Activated CD4-positive, alpha-beta T cell treated with anti-CD3 and anti-CD28 coated beads, Interleukin-2, amount 50 U/mL, for 48 hours (primary cell): ENCODE data around the gene NACC2.
"Not testable (repeated sequence)": the region's sequence is repeated elsewhere in the genome, so short reads cannot be mapped to it uniquely, and the experiment has no call there.

ENCODE experiments used
- DNase-seq, 2 experiments: peaks; one replicate each; pipeline ENCODE4 v3.0.0-alpha.2; 2020

NACC2 gene

DNA sequence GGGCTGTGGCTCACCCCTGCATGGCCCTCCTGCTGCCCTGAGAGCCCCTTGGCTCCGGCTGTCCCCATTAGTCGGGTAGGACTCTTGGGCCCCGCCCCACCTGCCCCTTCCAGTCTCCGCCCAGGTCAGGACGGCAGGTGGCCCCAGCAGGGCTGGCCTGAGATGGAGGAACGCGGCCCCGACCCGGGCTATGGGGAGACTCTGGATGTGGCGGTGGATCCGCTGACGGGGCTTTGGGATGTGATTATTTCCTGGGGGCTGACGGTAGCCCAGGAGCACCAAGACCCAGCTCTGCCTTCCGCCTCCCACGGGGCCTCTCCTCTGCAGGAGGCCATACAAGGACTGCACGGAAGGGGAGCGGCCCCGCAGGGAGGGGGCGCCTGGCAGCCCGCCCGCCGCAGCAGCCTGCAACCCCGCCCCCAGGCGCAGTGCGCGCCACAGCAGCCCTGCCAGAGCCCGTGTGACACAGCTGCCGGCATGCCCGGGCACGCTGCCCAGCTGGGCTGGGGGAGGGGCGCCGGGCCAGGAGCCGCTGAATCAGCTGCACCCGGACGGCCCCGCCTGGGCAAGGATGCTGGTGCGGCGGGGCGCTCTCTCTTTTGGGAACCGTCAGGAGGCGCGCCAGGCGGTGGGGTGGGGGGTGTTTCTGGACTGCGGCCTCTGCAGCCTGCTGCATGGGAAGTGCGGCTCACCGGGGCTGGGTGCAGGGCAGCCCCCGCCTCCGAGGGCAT lies 14.4 kb upstream of the NACC2 start:
- DNase-seq, result peak; percentile 93 to 94

DNA sequence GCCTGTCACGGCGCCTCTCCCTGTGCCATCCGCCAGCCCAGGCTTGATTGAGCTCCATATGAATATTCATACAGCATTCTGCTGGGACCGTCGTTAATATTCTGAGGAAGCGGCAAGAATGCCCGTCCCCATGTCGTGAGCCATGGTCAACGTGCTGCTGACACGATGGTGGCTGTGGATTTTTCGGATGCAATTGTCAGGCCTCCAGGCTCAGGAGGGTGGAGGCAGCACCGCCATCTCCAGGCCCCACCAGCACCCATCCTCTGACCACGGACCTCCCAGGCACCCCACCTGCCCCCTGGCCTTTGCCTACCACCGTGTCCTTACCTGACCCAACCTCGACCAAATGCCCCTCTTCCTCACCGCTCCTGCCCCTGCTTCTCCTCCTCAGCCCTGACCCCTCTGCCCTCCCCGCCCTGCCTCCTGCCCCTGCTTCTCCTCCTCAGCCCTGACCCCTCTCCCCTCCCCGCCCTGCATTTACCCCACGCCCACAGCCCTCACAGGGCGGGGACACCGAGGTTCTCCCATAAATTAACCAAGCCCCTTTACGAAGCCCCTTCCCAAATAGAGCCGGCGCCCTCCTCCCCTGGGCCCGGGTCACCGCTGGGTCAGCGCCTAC lies 13.7 kb upstream of the NACC2 start:
- no peak for DNase-seq

DNA sequence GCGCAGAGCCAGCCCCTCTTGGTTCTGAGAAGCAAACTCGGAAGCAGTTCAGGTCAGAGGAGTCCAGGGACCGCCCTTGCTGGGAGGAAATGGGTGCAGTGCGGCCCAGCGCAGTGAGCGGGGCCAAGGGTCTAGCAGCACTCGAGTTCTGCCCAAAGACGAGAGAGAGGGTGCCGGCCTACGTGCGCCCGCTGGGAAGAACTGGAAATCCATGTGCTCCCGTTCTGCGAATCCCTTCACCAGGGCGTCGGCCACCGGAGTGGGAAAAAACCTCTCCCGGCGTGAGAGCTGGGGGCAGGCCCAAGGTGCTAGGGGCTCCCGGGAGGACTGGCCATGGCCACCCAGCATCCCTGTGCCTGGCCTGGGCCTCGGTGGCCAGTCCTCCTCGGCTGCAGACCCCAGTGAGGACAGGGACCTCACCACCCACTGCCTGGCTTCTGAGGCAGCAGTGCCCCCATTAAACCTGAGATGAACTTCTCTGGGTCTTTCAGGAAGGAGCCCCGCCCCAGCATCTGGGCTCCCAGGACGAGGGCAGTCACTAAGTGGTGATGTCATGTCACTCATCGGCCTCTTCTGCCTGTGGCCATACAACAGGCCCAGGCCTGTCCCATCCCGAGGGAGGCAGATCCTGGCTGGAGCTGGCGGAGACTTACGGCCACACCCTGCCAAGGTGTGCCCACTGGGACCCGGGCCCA lies 13.0 kb upstream of the NACC2 start:
- DNase-seq, result no peak

DNA sequence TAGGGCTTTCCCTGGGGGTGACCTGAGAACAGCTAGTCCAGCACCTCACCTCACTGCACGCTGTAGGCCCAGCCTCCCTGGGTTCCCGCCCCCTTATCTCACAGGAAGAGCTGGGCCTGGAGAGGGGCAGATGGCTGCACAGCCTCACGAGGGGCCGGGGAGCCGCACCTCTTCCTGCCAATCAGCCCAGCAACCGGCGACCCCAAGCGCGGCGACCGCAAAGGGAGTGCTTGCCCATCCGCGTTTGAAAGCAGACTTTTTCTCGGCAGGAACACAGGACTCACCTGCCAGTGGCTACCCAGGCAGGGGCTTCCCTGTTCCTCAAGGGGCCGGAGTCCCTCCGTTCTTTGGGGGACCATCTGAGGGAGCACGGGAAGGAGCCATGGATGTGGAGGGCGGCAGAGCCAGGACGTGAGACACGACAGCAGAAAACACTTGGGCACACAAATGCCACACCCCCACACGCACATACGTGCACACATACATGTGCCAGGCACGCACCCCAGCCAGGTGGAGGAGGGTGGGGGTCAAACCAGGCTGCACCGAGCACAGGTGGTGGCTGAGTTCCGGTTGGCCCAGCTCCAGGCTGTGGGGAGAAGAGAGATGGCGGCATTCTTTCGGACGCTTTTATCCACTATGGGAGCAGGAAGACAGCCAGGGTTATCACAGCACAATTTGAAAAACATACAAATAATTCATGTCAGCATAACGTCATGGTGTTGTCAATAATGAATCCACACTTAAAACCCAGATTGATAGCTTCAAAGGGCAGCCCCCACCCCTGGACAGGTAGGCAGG lies 12.3 kb upstream of the NACC2 start:
- peak; percentile 44 to 52 for DNase-seq

DNA sequence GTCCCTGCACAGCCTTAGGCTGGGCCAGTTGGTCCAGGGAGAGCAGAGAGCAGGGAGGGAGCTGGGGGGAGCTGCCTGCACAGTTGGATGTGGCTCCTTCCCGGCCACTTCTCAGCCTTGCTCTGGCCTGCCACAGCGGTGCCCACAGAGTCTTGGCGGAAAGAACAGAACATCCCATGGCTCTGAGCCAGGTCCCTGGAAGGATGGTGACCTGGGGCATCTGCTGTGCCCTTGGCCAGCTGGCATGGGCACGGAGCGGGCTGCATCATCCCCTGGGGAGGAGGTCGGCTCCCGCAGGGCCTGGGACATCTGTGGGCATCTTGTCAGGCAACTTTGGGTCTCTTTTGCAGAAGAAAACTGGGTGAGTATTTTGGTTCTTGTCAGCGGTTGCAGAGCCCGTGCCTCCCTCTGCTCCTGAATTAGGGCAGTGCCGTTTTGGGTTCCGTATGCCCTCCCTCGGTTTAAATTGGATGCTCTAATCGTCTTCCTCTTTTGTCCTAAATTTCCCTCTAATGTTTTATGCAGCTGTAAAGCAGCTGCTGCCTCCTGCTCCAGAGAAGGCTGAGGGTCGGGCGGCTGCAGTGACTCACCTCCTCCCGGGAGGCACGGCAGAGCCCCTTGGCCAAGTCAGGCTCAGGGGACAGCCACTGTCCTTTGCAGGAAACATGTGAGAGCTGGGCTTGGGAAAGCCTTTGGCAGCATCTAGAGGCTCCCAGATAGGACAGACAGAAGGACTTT lies 10.5 kb upstream of the NACC2 start:
- DNase-seq, result no peak

DNA sequence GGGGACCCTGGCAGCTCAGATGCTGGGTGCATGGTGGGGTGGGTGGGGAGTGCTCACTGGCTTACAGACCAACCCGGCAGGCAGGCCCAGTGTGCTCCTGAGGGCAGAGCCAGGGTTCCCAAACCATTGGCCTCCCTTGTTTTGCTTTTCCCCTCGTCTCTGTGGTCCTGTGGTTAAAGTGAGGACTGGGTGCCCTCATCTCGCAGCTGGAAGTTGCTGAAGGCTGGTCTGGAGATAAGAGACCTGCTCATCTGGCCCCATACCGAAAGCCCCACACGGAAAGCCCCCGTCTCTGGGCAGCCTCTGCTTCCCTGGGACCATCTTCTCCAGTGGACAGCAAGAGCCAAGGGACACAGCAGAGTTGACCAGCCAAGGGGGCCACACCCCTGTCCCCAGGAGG lies 9.8 kb upstream of the NACC2 start:
- no peak for DNase-seq

DNA sequence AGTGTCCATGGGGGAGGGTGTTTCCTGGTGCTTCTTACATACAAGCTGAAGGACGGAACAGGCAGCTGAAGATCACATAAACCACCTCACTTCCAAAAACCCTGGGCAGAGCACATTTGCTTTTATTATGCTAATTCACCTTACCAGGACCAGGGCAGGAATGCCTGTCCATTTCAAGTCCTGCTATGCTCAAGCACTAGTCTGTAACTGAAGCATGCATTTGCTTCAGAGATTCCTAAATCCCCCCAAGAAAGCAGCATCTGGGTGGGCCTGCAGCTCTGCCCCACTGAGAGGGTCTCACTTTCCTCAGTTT lies 9.4 kb upstream of the NACC2 start:
- no peak for DNase-seq

DNA sequence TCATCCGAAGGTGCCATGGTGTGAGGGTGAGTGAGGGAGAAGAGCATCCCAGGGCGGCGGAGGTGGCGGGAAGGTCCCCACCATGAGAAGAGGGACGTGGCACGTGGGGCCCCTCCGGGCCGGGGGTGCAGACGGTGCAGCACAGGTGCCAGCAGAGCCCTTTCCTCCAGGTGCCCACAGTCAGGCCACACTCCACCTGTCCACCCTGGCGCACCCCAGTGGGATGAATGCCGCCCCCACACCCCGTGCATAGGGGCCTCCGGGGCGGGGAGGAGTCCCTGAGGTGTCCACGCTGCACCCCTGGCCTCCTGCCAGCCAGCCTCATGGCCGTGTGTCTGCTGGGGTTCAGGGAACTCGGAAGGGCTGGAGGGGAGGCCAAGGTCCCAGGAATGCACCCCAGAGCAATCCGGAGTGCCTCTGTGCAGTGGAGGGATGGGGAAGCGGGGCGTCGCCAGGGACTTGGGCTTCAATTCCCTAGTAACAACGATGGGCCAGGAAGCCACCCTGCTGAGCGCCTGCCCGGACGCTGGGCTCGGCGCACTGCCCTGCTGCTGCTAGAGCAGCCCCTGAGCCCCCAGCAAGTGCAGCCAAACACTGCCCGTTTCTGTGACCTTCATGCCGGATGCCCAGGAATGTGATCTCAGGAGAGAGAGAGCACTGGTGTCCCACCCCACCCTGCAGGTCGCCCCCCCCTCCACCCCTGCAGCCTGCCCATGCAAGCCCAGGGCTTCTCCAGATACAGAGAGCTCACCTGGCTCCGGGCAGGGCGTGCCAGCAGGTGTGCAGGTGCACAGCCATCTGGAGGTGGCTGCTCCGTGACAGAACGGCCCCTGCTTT lies 8.8 kb upstream of the NACC2 start:
- no peak for DNase-seq

DNA sequence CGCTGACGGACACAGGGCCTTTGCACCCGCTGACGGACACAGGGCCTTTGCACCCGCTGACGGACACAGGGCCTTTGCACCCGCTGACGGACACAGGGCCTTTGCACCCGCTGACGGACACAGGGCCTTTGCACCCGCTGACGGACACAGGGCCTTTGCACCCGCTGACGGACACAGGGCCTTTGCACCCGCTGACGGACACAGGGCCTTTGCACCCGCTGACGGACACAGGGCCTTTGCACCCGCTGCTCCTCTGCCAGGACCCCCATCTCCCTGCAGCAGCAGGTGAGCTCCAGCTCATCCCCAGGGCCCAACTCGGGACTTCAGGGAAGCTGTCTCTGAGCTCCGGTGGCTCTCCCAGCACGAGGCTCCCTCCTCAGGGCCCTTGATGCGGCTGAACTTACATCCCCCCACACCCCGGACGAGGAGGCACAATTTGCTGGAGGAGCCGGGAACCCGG lies 6.6 kb upstream of the NACC2 start:
- not testable (repeated sequence) for DNase-seq

DNA sequence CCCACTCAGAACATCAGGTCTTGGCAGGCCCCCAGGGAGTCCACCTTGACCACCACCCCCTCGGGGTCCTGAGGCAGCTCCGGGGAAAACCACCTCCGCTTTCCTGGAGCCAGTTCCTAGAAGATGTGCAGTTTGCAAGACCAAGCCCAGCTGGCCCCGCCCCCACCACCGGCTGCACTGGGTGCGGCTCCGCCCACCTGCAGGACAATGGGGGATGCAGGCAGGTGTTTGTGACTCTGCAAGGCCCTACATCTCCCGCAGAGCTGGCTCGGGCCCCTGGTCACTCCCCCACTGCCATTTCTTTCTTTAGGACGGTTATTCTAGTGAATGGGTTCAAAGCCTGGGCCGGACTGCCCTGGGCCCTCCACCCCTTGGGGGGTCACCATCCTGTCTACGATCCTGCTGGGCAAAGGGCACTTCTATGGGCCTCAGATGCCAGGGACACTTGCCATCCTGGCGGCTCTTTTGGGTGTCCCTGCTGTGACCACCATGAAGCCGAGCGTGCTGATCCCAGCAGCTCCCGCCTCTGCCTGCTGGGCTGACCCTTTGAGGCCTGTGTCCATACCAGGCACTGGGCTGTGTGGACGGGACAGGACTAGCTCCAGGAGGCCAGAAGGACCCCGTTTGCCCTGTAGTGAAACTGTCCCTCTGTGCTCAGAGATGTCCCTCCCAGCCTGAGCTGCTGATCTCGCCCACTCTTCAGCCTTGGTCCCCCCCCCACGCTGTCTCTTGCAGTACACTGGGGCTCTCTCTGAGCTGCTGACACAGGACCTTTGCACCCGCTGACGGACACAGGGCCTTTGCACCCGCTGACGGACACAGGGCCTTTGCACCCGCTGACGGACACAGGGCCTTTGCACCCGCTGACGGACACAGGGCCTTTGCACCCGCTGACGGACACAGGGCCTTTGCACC lies 5.9 kb upstream of the NACC2 start:
- no peak for DNase-seq

DNA sequence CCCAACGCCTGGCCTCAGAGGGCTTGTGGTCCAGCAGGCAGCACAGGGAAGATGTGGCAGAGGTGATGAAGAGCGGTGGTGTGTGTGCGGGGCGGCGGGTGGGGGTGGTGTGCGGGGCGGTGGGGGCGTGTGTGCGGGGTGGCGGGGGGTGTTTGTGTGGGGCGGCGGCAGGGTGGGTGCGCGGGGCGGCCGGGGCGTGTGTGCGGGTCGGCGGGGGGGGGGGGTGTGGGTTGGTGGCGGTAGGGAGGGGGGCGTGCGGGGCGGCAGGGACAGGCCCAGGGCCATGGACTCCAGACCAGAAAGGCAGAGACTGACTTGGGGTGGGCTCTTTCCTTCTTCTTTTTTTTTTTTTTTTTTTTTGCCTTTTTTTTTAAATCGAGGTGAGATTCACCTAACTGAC lies 4.5 kb upstream of the NACC2 start:
- no peak for DNase-seq

DNA sequence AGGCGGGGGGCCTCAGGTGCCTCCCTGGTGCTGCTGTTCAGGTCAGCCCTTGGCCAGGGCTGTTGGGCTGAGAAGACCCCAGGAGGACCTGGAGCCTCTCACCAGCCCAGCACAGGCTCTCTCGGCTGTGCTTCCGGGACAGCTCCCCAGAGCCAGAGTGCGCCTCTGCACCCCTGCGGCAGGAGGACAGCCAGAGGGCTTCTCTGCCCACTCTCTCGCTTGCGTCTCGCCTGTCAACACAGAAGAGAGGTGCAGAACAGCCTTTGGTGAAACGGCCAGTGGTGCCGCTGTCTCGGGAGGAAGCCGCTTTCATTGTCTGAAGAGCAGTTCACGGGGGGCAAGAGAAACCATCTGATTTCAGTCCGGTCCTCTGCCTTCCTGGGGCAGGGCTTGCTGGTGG lies 3.8 kb upstream of the NACC2 start:
- DNase-seq, result no peak

DNA sequence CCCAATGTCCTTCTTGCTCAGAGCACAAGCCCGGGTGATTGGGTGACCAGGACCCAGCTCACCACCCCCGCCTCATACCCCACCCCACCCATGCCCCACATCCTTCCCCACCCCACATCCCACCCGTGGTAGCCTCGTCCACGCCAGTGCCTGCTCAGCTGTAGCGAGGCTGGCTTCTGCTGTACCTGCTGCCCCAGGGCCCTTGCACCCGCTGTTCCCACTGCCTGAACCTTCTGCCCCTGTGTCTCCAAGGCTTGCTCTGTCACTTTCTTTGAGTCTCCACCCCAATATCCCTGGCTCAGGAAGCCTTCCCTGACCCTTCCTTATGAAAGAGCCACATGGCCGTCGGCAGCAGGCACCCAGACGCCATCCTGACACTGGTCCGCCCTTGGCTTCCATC lies 3.1 kb upstream of the NACC2 start:
- DNase-seq, result no peak

DNA sequence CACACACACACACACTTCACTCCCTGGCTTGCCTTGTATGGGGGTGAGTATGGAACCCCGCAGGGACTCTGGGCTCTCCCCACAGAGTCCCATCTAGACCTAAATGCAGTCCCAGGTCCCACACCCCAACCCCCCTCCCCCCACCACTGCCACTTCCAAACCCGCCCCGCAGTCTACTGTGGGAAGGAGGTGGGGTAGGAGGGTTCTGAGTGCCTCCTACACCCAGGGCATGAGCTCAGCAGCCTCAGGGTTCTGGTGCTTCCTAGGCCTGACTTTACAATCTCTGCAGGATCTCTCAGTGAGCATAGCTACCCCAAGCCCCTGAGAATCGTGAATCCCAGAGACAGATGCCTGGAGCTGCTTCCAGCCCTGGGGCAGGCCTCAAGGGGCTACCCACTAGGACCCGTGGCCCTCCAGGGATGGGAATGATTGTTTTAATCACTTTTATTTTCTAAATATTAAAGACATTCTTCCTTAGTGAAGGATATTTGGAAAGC lies 1.5 kb upstream of the NACC2 start:
- no peak for DNase-seq

DNA sequence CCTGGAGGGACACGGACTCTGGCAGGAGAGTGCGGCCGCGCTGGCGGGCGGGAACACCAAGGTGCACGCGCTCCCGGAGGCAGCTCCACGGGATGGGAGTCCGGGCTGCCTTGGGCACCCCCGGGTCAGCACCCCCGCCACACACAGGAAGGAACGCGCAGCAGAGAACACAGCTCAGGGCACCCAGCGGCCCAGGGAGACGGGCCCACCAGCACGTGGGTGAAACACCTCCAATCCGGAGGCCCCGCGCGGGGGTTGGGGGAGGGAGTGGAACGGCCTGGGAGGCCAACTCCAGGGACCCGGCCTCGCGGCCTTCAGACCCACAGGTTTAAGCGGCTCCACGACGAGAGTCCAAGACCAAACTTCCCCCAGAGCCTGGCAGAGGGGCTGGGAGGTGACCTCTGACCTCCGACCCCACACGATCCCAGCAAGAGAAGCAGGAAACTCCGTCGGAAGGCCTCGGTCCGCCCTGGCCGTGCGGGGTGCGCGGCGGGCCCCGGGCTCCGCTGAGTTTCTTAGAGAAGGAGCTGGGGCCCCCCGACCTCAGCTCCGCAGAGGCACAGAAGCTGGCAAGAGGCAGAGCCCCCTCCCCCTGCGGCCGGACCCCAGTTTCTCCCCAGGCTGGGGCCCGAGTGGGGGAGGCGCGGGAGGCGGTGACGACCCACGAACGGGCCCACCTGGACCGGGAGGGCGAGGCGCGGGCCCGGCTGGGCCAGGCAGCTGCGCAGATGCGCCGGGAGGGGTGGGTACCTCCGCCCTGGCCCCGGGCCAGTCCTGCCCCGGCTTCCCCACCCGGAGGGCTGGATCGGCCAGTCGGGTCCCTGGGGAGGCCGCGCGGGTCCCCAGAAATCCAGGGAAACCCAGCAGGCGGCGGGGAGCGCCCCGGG lies 851 bp downstream of the NACC2 start:
- DNase-seq, result peak; percentile 72 to 79

DNA sequence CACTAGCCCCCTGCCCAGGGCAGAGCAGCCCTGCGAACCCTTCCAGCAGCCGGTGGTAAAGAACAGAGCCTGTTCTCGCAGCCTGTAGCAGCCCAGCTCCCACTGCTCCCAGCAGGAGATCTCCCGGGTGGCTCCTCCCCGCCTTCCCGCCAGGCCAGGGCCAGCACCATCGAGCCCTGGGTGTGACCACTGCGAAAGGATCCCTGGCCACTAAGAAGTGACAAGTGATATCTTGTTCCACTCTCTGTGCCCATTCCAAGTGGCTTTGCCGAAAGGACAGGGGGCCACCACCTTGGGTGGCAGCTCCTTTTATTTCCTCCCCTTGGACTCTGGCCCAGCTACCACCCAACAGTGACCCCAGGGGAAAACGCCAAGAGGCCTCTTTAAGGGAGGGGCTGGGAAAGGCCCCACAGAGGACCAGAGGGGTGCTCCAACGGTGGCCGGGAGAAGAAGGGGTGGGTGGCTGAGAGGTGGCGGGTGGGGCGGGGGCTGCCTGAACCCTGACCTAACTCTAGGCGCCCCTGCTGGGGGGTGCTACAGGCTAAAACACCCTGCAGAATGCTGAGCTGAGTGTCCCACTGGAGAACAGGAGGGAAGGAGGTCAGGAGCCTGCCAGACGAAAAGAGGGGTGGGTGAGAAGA lies 1.6 kb downstream of the NACC2 start:
- DNase-seq, result no peak

DNA sequence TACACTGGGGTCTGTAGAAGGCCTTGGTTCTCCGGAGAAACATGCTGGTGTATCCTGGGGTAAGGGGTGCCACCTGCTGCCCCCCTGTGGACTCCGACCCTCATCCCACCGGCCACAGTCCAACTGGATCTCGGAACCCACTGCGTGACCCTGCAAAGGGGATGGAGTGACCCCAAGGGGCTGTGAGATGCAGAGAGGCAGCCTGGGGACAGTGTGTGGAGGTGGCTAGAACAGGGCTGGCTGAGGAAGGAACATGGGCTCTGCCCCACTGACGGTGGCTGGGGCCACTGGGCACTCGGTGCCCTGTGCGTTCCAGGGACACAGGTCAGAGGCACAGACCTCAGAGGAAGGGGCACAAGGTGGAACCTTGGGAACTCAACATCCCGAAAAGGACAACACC lies 2.3 kb downstream of the NACC2 start:
- DNase-seq, result no peak

DNA sequence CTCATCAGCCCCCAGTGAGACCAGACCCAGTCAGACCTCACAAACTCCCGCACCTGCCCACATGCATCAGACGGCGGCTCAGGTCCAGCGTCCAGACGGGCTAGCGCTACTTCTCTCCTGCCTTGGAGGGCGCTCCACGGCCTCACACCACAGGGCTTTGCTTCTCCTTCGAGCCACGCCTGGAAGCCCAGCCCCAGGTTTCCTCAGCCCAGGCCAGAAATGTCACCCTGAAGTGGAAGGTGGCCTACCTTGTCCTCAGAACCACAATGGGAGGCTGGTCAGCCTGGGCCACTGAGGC lies 2.8 kb downstream of the NACC2 start:
- DNase-seq, result no peak
